ENCODE measurements around the gene LRG1. TPM values are rescaled to one million over a fixed set of nuclear protein-coding genes. Genes with fewer than 3 reads are reported as not detected.

Gene LRG1
- total RNA-seq = not detected in 2 replicates

- no peak within 1 kb of the TSS for H2AFZ ChIP-seq (ENCODE audit: low read length)
- no peak within 1 kb of the TSS for H3K4me3 ChIP-seq (ENCODE audit: insufficient read depth, low read length)
- H3K36me3 ChIP-seq (ENCODE audit: insufficient read depth, low read length) = no peaks in the 10 kb centered on the region
- no peak within 1 kb of the TSS for H3K4me2 ChIP-seq (ENCODE audit: insufficient read depth, low read length)
- no peaks in the 10 kb centered on the region for H3K4me1 ChIP-seq (ENCODE audit: insufficient read depth, low read length)
- TF ChIP-seq CTCF (IDR thresholded peaks at IDR 0.05; ENCODE audit: extremely low read depth, low read depth, low read length) = no peak
- H3K27ac ChIP-seq (ENCODE audit: low read depth, low read length) = no peak within 1 kb of the TSS
- H3K9me3 ChIP-seq (ENCODE audit: low read depth, low read length) = peaks cover 3% of the 10 kb centered on the region
- no peaks in the 10 kb centered on the region for H3K79me2 ChIP-seq (ENCODE audit: insufficient read depth, low read length)
- H3K27me3 ChIP-seq (ENCODE audit: insufficient read depth, low read length) = peaks cover 18% of the 10 kb centered on the region
- no peaks in the 10 kb centered on the region for H4K20me1 ChIP-seq (ENCODE audit: insufficient read depth, low read length)
- no peak for DNase-seq (ENCODE audit: insufficient read length, low spot score, missing footprints)
Measured at GRCh38 chr19:4539693-4540581, at the start of gene LRG1. LRG1 (minus strand) TSS chr19:4540036; CDS start chr19:4540013, 23 bp downstream.

- no peak overlapping the region for H3K4me2 ChIP-seq (ENCODE audit: insufficient read depth, low read length)
- H3K27ac ChIP-seq (ENCODE audit: low read depth, low read length) = no peak overlapping the region
- peaks cover 25% of the 10 kb centered on the region for H3K27me3 ChIP-seq (ENCODE audit: insufficient read depth, low read length)
- H3K4me1 ChIP-seq (ENCODE audit: insufficient read depth, low read length) = no peaks in the 10 kb centered on the region
- H4K20me1 ChIP-seq (ENCODE audit: insufficient read depth, low read length) = no peaks in the 10 kb centered on the region
- H3K79me2 ChIP-seq (ENCODE audit: insufficient read depth, low read length) = no peaks in the 10 kb centered on the region
- no peak overlapping the region for H2AFZ ChIP-seq (ENCODE audit: low read length)
- DNase-seq (ENCODE audit: insufficient read length, low spot score, missing footprints) = peak; percentile 83
- no peaks in the 10 kb centered on the region for H3K9me3 ChIP-seq (ENCODE audit: low read depth, low read length)
- no peak for TF ChIP-seq CTCF (IDR thresholded peaks at IDR 0.05; ENCODE audit: extremely low read depth, low read depth, low read length)
- no peaks in the 10 kb centered on the region for H3K36me3 ChIP-seq (ENCODE audit: insufficient read depth, low read length)
- no peak overlapping the region for H3K4me3 ChIP-seq (ENCODE audit: insufficient read depth, low read length)
Measured at GRCh38 chr19:4588291-4588761, 48.5 kb upstream of the LRG1 start.

GRCh38 chr19:4587527-4587926 is 47.7 kb upstream of the LRG1 start:
- H2AFZ ChIP-seq (ENCODE audit: low read length) = no peak overlapping the region
- no peaks in the 10 kb centered on the region for H3K79me2 ChIP-seq (ENCODE audit: insufficient read depth, low read length)
- H4K20me1 ChIP-seq (ENCODE audit: insufficient read depth, low read length) = no peaks in the 10 kb centered on the region
- DNase-seq (ENCODE audit: insufficient read length, low spot score, missing footprints) = peak; percentile 22
- H3K27ac ChIP-seq (ENCODE audit: low read depth, low read length) = no peak overlapping the region
- TF ChIP-seq CTCF (IDR thresholded peaks at IDR 0.05; ENCODE audit: extremely low read depth, low read depth, low read length) = no peak
- no peaks in the 10 kb centered on the region for H3K4me1 ChIP-seq (ENCODE audit: insufficient read depth, low read length)
- peaks cover 25% of the 10 kb centered on the region for H3K27me3 ChIP-seq (ENCODE audit: insufficient read depth, low read length)
- H3K4me3 ChIP-seq (ENCODE audit: insufficient read depth, low read length) = no peak overlapping the region
- H3K9me3 ChIP-seq (ENCODE audit: low read depth, low read length) = no peaks in the 10 kb centered on the region
- no peak overlapping the region for H3K4me2 ChIP-seq (ENCODE audit: insufficient read depth, low read length)
- H3K36me3 ChIP-seq (ENCODE audit: insufficient read depth, low read length) = no peaks in the 10 kb centered on the region

- Histone ChIP-seq H4K20me1 (ENCODE audit: insufficient read depth, low read length) (no peaks in the 10 kb centered on the region), H2AFZ (ENCODE audit: low read length) (no peak overlapping the region), H3K27ac (ENCODE audit: low read depth, low read length) (no peak overlapping the region), H3K27me3 (ENCODE audit: insufficient read depth, low read length) (peaks cover 32% of the 10 kb centered on the region), H3K4me3 (ENCODE audit: insufficient read depth, low read length) (no peak overlapping the region), H3K4me2 (ENCODE audit: insufficient read depth, low read length) (no peak overlapping the region), H3K4me1 (ENCODE audit: insufficient read depth, low read length) (no peaks in the 10 kb centered on the region), H3K9me3 (ENCODE audit: low read depth, low read length) (no peaks in the 10 kb centered on the region), H3K36me3 (ENCODE audit: insufficient read depth, low read length) (no peaks in the 10 kb centered on the region), H3K79me2 (ENCODE audit: insufficient read depth, low read length) (no peaks in the 10 kb centered on the region)
- TF ChIP-seq CTCF (IDR thresholded peaks at IDR 0.05; ENCODE audit: extremely low read depth, low read depth, low read length) = no peak
- DNase-seq (ENCODE audit: insufficient read length, low spot score, missing footprints) = peak; percentile 51
Measured at GRCh38 chr19:4586691-4587090, 46.9 kb upstream of the LRG1 start.
